Stimulated activated CD4-positive, alpha-beta T cell treated with anti-CD3 and anti-CD28 coated beads, TNF-alpha, amount 100 ng/mL, for 4 hours (primary cell): ENCODE data around the gene JSRP1.

Source experiments
- DNase-seq, 3 experiments: peaks; one replicate each; pipeline ENCODE4 v3.0.0-alpha.2; 2020; ENCODE audit warnings: low read depth in 3 of 3

Gene JSRP1

GRCh38 chr19:2232286-2233151 lies 23.7 kb downstream of the JSRP1 start:
- DNase-seq = no peak

- DNase-seq = no peak
Observed at GRCh38 chr19:2231621-2232221, 24.5 kb downstream of the JSRP1 start.

GRCh38 chr19:2230807-2231533 lies 25.2 kb downstream of the JSRP1 start:
- no peak for DNase-seq

GRCh38 chr19:2230033-2230531 lies 26.1 kb downstream of the JSRP1 start:
- DNase-seq = no peak

- no peak for DNase-seq
Observed at GRCh38 chr19:2229103-2230032, 26.8 kb downstream of the JSRP1 start.

- DNase-seq = no peak
Observed at GRCh38 chr19:2228157-2229030, 27.8 kb downstream of the JSRP1 start.

- no peak for DNase-seq
Observed at GRCh38 chr19:2227415-2228156, 28.6 kb downstream of the JSRP1 start.

- DNase-seq = no peak
Observed at GRCh38 chr19:2226840-2227360, 29.3 kb downstream of the JSRP1 start.

- no peak for DNase-seq
Observed at GRCh38 chr19:2226051-2226839, 30.0 kb downstream of the JSRP1 start.

GRCh38 chr19:2225415-2226050 lies 30.7 kb downstream of the JSRP1 start:
- DNase-seq = no peak

GRCh38 chr19:2224754-2225349 lies 31.4 kb downstream of the JSRP1 start:
- no peak for DNase-seq

- DNase-seq = no peak
Observed at GRCh38 chr19:2223959-2224358, 32.3 kb downstream of the JSRP1 start.

- DNase-seq = no peak
Observed at GRCh38 chr19:2223391-2223790, 32.8 kb downstream of the JSRP1 start.

GRCh38 chr19:2221918-2222317 lies 34.3 kb downstream of the JSRP1 start:
- DNase-seq = no peak

- DNase-seq = no peak
Observed at GRCh38 chr19:2221250-2221831, 34.9 kb downstream of the JSRP1 start.

GRCh38 chr19:2219726-2220125 lies 36.5 kb downstream of the JSRP1 start:
- DNase-seq = no peak

- no peak for DNase-seq
Observed at GRCh38 chr19:2217591-2217990, 38.6 kb downstream of the JSRP1 start.
